ENCODE data around the gene FRMPD1.

- TF ChIP-seq CTCF (IDR thresholded peaks at IDR 0.05) (no peak), POLR2A (IDR thresholded peaks at IDR 0.05) (no peak)
These were observed 14.0 kb upstream of the FRMPD1 start for GRCh38 chr9:37636511-37637448.
